GM18498 (cell line): Measurements from ENCODE around the gene CX3CL1.

Experiments used
- ATAC-seq: cut with Tn5 transposase; IDR thresholded peaks from one replicate; pipeline ENCODE4 v1.9.1; 2021; ENCODE audit warnings: mild to moderate bottlenecking, moderate library complexity; ENCODE audit not compliant: unreplicated experiment

CX3CL1 gene

DNA sequence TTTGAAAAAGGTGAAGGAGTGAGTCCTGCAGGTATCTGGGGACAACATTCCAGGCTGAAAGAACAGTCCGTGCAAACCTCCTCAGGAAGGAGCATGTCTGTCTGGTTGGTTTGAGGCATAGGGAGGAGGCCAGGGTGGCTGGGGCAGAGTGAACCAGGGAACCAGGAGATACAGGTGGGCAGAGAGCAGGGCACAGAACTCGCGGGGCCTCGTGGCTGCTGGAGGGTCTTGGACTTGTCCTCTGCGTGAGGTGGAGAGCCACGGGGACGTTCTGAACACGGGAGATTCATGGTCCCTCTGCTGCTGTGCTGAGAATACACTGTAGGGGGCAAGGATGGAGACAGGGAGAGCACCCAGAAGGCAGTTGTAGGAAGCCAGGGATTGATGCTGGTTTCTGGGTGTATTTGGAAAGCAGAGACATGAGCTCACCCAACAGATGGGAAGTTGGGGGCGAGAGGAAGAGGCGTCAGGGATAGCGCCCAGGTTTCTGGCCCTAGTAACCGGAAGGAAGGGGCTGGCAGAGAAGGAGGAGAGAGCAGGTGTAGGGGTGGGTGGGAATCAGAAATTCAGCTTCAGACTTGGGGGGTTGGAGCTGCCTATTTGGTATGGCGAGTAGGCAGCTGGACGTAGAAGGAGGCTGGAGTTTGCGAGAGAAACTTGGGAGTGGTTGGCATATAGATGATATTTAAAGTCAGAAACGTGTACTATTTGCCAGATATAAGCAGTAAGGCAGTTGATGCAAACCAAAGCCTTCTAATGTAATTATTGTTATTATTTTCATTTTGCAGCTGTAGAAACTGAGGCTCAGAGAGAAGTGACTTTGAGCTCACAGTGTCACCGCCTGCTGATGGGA is 31.9 kb downstream of the CX3CL1 start, which contains the start of gene CCL17:
Gene CCL17, plus strand, starts transcription at position 803 of the 853 bp plus-strand sequence. CDS start 9,166 bp downstream, outside the sequence.
- no peak for ATAC-seq

- no peak for ATAC-seq
Observed at GRCh38 chr16:57405097-57405496, 32.8 kb downstream of the CX3CL1 start.

- ATAC-seq: no peak
Observed at GRCh38 chr16:57406881-57407280, 34.6 kb downstream of the CX3CL1 start.

DNA sequence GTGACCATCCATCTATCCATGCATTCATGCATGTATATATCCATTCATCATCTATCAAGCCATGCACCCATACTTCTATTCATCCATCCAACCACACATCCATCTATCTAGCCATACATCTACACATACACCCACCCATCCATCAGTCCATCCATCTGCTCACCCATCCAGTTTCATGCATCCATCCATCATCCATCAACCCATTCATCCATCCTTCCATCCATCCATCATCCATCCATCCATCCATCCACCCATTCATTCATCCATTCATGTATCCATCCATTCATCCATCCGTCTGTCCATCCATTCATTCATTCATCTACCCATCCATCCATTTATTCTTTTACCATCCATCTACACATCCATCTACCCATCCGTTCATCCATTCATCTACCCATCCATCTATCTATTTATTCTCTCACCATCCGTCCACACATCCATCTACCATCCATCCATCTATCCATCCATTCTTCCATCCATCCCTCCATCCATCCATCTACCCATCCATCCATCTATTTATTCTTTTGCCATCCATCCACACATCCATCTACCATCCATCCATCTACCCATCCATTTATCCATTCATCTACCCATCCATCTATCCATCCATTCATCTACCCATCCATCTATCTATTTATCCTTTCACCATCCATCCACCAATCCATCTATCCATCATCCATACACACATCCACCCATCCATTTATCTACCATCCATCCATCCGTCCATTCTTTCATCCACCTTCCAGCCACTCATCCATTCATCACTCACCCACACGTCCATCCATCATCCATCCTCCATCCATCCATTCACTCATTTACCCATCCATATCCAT is 35.4 kb downstream of the CX3CL1 start:
- ATAC-seq: no peak

DNA sequence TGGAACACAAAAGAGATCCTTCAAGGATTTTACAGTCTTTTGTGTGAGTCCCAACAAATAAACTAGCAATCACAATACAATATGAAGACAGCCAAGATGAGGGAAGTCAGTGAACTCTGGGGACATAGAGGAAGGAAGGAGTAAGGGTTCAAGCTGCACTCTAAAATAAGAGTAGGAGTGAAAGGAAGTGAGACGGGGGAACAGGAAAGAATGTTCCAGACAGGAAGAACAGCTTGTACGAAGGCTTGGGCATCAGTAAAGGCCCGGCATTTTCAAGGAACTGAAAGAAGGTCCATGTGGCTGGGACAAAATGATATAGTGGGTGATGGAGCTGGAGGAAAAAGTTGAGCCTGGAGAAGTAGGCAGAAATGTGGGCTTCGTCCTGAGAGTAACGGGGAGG is 36.8 kb downstream of the CX3CL1 start:
- ATAC-seq: no peak

GRCh38 chr16:57409870-57410587 is 37.7 kb downstream of the CX3CL1 start:
- ATAC-seq: no peak

- no peak for ATAC-seq
Observed at GRCh38 chr16:57411362-57411976, 39.2 kb downstream of the CX3CL1 start.

DNA sequence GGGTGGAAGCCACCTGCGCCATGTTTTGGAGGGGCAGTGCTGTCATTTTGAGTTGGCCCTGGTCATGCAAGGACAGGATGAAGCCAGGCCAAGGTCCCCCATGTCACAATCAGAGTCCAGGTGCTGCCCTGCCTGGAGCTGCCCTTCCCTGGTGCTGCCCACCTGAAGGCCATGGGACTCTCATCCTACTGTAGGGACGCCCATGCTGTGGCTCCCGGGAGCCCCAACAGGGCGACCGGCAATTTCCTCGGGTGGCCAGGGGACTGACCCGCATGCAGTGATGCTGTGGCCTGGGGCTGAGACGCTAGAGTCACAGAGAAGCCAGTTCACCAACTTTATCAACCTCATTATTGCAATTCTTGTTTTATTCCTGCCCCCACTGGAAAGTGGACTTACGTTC is 40.3 kb downstream of the CX3CL1 start:
- ATAC-seq: no peak

DNA sequence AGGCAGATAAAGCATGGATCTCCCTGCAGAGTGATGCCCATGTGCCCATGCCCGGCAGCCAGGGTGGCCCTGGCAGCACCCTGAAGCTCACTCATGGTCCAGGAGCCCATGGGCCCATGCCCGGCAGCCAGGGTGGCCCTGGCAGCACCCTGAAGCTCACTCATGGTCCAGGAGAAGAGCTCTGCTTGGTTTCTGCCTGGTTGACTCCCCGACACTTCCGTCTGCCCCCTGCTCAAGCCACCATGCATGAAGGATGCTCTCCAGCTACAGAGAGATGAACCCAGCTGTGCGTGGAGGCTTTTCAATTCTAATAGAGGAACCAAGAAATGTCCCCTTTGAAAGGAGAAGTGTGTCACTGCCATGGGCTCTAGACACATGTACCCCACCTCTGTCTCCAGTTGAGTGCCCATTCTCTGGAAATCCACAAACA is 41.0 kb downstream of the CX3CL1 start:
- ATAC-seq: peak; percentile 68

GRCh38 chr16:57413733-57414132 is 41.4 kb downstream of the CX3CL1 start:
- no peak for ATAC-seq

- ATAC-seq: no peak
Observed at GRCh38 chr16:57416084-57416483, 43.8 kb downstream of the CX3CL1 start.

- no peak for ATAC-seq
Observed at GRCh38 chr16:57419506-57419905, 47.2 kb downstream of the CX3CL1 start.

- ATAC-seq: no peak
Observed at GRCh38 chr16:57422026-57422944, 50.0 kb downstream of the CX3CL1 start.

DNA sequence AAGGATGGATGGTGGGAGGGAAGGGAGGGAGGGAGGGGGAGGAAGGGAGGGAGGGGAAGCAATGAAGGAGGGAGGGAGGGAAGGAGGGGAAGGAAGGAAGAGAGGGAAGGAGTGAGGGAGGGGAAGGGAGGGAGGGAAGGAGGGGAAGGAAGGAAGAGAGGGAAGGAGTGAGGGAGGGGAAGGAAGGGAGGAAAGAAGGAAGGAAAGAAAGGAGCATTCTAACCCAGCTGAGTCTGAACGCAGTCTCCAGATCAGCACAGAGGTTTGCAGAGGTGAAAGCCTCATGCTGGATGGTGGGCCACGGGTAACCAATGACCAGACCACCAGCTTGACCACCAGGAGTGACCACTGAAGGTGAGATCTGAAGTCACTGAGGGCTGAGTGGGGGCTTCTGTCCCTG is 50.9 kb downstream of the CX3CL1 start:
- ATAC-seq: no peak

- ATAC-seq: no peak
Observed at GRCh38 chr16:57424583-57424982, 52.3 kb downstream of the CX3CL1 start.

DNA sequence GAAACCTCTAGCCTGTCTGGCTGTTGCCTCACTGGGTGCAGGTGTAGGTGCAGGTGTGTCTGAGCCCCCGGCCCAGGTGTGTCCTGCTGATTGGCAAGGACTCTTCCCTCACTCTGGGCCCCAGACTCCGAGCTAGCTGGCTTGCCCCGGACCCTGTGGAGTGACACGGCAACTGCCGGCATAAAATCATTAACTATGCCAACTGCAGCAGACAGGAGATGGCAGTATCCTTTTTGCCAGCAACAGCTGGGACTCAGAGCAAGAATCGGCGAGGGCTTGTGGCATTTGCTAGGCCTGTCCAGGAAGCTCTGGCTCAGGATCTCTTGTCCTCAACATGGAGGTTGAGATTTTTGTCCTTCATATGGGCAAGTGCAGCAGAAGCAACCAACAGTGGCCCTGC is 54.1 kb downstream of the CX3CL1 start:
- ATAC-seq: no peak

GRCh38 chr16:57427307-57427706 is 55.0 kb downstream of the CX3CL1 start:
- no peak for ATAC-seq

DNA sequence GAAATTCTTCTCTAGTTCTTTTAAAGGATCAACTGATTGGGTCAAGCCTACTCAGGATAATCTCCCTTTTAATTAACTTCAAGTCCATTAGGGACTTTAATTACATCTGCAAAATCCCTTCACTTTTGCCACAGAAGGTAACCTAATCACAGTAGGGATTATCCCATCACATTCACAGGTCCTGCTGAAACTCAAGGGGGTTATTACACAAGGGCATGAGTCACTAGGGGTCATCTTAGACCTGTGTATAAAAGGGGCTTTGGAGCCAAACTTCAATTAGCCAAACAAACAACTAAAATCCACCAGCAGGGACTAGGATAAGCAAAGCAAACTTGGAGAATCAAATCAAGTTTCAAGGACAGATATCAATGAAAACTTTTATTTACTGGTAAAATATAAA is 55.5 kb downstream of the CX3CL1 start:
- ATAC-seq: no peak

DNA sequence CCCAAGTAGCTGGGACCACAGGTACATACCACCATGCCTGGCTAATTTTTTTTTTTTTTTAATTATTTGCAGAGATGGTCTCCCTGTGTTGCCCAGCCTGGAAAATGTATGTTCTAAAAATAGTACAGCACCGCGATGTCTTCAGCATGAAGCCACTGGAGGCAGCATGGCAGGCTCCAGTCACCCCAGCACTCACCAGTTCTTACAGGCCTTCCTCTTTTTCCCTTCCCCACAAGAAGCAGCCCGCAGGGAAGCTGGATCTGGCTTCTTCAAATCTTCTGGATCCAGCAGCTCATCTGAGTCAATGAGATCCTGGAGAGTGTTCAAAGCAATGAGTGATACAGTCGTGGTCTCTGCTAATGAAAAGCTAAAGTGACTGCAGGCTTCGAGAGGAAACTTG is 58.7 kb downstream of the CX3CL1 start:
- no peak for ATAC-seq

GRCh38 chr16:57432505-57432904 is 60.2 kb downstream of the CX3CL1 start:
- no peak for ATAC-seq
